Mammary microvascular endothelial cell (primary cell): Measurements from ENCODE around the gene PPID. TPM values are rescaled to one million over a fixed set of nuclear protein-coding genes. Genes with fewer than 3 reads are reported as not detected.

Experiments
- total RNA-seq: library from RNA; depleted of rRNA; stranded (reverse); fragments of >200 nt; gene quantifications from 2 replicates; pipeline ENCODE4 v1.2.3, GENCODE V29; 2015

PPID gene
- total RNA-seq: 34.7 and 34.9 TPM in 2 replicates

GRCh38 chr4:158722917-158723793 lies at the start of gene PPID:
PPID (minus strand) TSS chr4:158723396; CDS start chr4:158723288, 108 bp downstream.

GRCh38 chr4:158768555-158769174 lies 45.5 kb upstream of the PPID start, which contains the start of gene FNIP2:
FNIP2 (plus strand) TSS chr4:158769026; CDS start chr4:158769213, 187 bp downstream.

DNA sequence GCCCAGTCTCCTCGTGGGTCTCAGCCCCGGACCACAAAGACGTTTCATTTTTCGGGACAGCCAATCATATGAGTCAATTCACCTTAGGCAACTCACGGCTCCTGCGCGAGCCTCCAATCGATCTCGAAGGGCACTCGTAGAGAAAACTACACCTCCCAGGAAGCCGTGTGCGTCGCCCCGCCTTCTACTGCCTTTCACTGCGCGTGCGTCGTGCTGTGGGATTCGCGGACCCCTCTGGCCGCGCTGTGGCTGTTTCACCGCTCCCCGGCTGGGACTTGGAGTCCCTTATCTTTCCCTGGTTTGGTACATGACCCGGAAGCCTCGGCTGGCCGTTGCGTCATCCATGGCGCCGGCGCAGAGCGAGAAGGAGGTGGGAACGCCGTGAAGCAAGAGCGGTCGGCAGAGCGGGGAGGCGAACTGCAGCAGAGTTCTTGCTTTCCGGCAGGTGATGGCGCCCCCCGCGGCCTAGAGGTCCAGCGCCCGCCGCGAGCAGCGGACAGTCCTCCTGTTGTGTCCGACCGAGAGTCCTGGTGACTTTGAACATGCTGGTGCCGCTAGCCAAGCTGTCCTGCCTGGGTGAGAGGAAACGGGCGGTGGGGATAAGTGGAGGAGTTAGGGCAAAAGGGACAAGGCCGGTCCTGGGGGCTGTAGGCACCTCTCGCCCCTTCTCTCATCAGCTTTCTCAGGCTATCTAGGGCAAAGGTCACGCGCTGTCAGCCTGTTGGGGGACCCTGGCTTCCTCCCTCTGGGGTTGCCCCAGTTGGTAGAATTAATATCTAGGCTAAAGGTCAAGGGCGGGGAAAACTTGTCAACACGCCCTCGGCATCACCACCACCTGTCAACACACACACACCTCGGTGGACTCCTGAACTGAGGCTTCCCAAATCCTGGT lies 51.0 kb downstream of the PPID start, which contains the start of gene ETFDH:
Gene ETFDH (plus strand): TSS at position 382 of the 892 bp plus-strand sequence. CDS start 161 bp downstream, at position 543.

DNA sequence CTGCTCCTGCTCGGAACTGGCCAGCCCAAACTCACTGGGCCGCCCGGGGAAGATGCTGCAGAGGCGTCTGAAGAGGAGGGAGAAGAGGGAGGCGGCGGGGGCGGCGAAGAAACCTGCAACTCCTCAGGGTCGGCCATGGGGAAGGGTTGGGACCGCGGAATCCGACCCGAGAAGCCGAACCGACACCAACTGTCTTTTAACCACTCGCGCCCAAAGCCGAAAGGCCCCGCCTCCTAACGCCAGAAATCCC lies 51.6 kb downstream of the PPID start, which contains the start of gene C4orf46:
Gene C4orf46 (minus strand): TSS at position 223 of the 250 bp plus-strand sequence. CDS start 86 bp downstream, at position 137.

Other genes with a start within 250 kb of the PPID start
- gene RXFP1, start 201.5 kb downstream of the PPID start, total RNA-seq: not detected in 2 replicates
- gene C4orf46, start 51.5 kb downstream of the PPID start, total RNA-seq: 20.5 and 22.4 TPM in 2 replicates
- gene ETFDH, start 51.1 kb downstream of the PPID start, total RNA-seq: 12.5 and 17.4 TPM in 2 replicates
- gene FNIP2, start 45.6 kb upstream of the PPID start, total RNA-seq: 15.5 and 18.2 TPM in 2 replicates